Vagina (tissue), 2 donors: ENCODE measurements around the gene MYO1H.

Experiments
- POLR2AphosphoS5 ChIP-seq, 2 donors: sonication (generic); formaldehyde crosslinking; IDR thresholded peaks; one replicate each; pipeline ENCODE4 v1.9.0; 2017; ENCODE audit warnings: antibody characterized with exemption in 2 of 2, mild to moderate bottlenecking in 2 of 2, low read depth in 1 of 2; ENCODE audit not compliant: insufficient read depth in 1 of 2
- TF ChIP-seq, protein P1 (sequence below), 3 experiments: fragments of 450-650 bp in 2 of 3; fragments of 200-600 bp in 1 of 3; sonication (generic) in 1 of 3; IDR thresholded peaks; one replicate each; pipeline ENCODE4 v1.5.1; 2017 to 2019; ENCODE audit warnings: antibody characterized with exemption in 3 of 3, mild to moderate bottlenecking in 2 of 3, moderate library complexity in 2 of 3

GRCh38 chr12:109460538-109460937 is 112.8 kb downstream of the MYO1H start:
- TF ChIP-seq, protein P1, sequence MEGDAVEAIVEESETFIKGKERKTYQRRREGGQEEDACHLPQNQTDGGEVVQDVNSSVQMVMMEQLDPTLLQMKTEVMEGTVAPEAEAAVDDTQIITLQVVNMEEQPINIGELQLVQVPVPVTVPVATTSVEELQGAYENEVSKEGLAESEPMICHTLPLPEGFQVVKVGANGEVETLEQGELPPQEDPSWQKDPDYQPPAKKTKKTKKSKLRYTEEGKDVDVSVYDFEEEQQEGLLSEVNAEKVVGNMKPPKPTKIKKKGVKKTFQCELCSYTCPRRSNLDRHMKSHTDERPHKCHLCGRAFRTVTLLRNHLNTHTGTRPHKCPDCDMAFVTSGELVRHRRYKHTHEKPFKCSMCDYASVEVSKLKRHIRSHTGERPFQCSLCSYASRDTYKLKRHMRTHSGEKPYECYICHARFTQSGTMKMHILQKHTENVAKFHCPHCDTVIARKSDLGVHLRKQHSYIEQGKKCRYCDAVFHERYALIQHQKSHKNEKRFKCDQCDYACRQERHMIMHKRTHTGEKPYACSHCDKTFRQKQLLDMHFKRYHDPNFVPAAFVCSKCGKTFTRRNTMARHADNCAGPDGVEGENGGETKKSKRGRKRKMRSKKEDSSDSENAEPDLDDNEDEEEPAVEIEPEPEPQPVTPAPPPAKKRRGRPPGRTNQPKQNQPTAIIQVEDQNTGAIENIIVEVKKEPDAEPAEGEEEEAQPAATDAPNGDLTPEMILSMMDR (IDR thresholded peaks at IDR 0.05) = no peak
- no peak for TF ChIP-seq POLR2AphosphoS5 (IDR thresholded peaks at IDR 0.05; ENCODE audit: insufficient read depth in 1 of 2, low read depth in 1 of 2)
